Measurements from ENCODE around the gene PRUNE2. TPM values are rescaled to one million over a fixed set of nuclear protein-coding genes. Genes with fewer than 3 reads are reported as not detected.

PRUNE2 gene
- polyA plus RNA-seq, 1 of the 3 experiments (the other 2 are of a cell fraction) = 13.0 TPM

DNA sequence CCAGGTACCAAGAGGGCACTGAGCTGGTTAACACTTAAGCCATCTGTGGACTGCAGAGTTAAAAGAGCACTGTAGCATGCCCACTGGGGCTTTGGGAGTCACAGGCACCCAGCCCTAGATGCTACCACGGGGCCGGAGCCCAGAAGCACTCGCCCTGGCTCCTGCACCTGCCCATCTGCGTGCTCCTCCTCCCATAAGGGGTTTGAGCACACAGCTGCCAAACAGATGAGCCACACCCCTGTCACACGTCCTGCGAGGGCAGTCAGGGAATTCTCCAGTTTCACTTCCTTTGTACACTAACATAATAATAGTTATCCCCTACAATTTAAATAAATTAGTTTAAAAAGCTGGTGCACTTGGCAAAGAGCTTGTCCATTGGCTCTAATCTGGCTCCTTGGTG, 146.2 kb downstream of the PRUNE2 start:
- ChIA-PET POLR2A (no interaction called here), CTCF (interaction anchor here (1.2 kb wide), 1 partner anchor 11 kb away, joined by 3 read pairs; no protein-coding TSS in a partner anchor)
- Histone ChIP-seq H3K4me1 (ENCODE audit: control insufficient read depth in 1 of 2, insufficient read depth in 2 of 2, low read depth in 1 of 2, low read length in 1 of 2) (no peaks in the 10 kb centered on the region), H3F3A (replicated peaks; ENCODE audit: insufficient read depth) (no peaks in the 10 kb centered on the region), H3K4me2 (no peak overlapping the region), H3K9ac (no peak overlapping the region), H2AFZ (ENCODE audit: low read depth) (no peak overlapping the region), H4K20me1 (ENCODE audit: insufficient read depth) (no peaks in the 10 kb centered on the region), H3K4me3 (ENCODE audit: low read depth in 2 of 2, low read length in 1 of 2) (no peak overlapping the region), H3K9me2 (no peaks in the 10 kb centered on the region), H3K27ac (ENCODE audit: low read depth in 2 of 2, low read length in 1 of 2) (no peak overlapping the region), H3K79me2 (ENCODE audit: insufficient read depth) (no peaks in the 10 kb centered on the region), H3K36me3 (replicated peaks in 1 of 2; ENCODE audit: control insufficient read depth in 1 of 2, insufficient read depth in 2 of 2, low read length in 1 of 2) (no peaks in the 10 kb centered on the region), H3K9me3 (no peaks in the 10 kb centered on the region), H3K27me3 (ENCODE audit: insufficient read depth) (peaks cover 31% of the 10 kb centered on the region)
- 3% methylated on average over 6 of the region's 6 CpGs for WGBS (ENCODE audit: low lambda C conversion rate)
- TF ChIP-seq CHD2 (IDR thresholded peaks at IDR 0.05; ENCODE audit: low read length, partially characterized antibody) (no peak), FOSL2 (IDR thresholded peaks at IDR 0.05; ENCODE audit: borderline replicate concordance, low read depth) (no peak), YY1 (IDR thresholded peaks at IDR 0.05; ENCODE audit: low read depth) (no peak), TAF1 (IDR thresholded peaks at IDR 0.05; ENCODE audit: borderline replicate concordance, low read depth, low read length) (no peak), RAD21 (IDR thresholded peaks at IDR 0.05; ENCODE audit: low read length) (no peak), EZH2phosphoT487 (IDR thresholded peaks at IDR 0.05; ENCODE audit: borderline replicate concordance, low read depth) (no peak), SIN3A (IDR thresholded peaks at IDR 0.05; ENCODE audit: borderline replicate concordance, low read depth, low read length) (no peak), GABPA (IDR thresholded peaks at IDR 0.05; ENCODE audit: low read depth) (no peak), ELF1 (IDR thresholded peaks at IDR 0.05) (no peak), NRF1 (IDR thresholded peaks at IDR 0.05; ENCODE audit: low read depth, low read length) (no peak), MEF2A (IDR thresholded peaks at IDR 0.05; ENCODE audit: borderline replicate concordance, low read depth) (no peak), FOXM1 (IDR thresholded peaks at IDR 0.05; ENCODE audit: low read depth) (no peak)
- TF ChIP-seq, protein P1, sequence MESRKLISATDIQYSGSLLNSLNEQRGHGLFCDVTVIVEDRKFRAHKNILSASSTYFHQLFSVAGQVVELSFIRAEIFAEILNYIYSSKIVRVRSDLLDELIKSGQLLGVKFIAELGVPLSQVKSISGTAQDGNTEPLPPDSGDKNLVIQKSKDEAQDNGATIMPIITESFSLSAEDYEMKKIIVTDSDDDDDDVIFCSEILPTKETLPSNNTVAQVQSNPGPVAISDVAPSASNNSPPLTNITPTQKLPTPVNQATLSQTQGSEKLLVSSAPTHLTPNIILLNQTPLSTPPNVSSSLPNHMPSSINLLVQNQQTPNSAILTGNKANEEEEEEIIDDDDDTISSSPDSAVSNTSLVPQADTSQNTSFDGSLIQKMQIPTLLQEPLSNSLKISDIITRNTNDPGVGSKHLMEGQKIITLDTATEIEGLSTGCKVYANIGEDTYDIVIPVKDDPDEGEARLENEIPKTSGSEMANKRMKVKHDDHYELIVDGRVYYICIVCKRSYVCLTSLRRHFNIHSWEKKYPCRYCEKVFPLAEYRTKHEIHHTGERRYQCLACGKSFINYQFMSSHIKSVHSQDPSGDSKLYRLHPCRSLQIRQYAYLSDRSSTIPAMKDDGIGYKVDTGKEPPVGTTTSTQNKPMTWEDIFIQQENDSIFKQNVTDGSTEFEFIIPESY (IDR thresholded peaks at IDR 0.05; ENCODE audit: borderline replicate concordance, low read depth) = no peak
- TF ChIP-seq, protein P2, sequence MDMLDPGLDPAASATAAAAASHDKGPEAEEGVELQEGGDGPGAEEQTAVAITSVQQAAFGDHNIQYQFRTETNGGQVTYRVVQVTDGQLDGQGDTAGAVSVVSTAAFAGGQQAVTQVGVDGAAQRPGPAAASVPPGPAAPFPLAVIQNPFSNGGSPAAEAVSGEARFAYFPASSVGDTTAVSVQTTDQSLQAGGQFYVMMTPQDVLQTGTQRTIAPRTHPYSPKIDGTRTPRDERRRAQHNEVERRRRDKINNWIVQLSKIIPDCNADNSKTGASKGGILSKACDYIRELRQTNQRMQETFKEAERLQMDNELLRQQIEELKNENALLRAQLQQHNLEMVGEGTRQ (IDR thresholded peaks at IDR 0.05; ENCODE audit: borderline replicate concordance, low read depth, low read length) = no peak
- no peak for DNase-seq

DNA sequence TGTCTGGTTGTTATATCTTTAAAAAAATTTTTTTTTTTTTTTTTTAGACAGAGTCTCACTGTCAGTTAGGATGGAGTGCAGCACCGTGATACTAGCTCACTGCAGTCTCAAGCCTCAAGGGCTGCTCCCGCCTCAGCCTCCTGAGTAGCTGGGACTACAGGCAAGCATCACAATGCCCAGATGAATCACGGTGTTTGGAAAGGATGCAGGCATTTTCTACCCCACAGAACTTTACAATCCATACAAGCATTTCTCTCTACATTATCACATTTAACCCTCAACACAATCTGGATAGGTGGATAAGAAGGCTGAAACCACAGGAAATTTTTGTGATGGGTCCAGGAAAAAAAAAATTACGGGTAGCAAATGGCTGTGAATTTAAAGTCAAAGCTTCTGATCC, 147.4 kb downstream of the PRUNE2 start:
- no peaks in the 10 kb centered on the region for H3K36me3 ChIP-seq (replicated peaks in 1 of 2; ENCODE audit: control insufficient read depth in 1 of 2, insufficient read depth in 2 of 2, low read length in 1 of 2)
- TF ChIP-seq RCOR1 (IDR thresholded peaks at IDR 0.05; ENCODE audit: low read length) = no peak
- TF ChIP-seq FOXM1 (IDR thresholded peaks at IDR 0.05; ENCODE audit: low read depth) = no peak
- TF ChIP-seq, protein P3, sequence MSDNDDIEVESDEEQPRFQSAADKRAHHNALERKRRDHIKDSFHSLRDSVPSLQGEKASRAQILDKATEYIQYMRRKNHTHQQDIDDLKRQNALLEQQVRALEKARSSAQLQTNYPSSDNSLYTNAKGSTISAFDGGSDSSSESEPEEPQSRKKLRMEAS (IDR thresholded peaks at IDR 0.05; ENCODE audit: low read depth) = no peak
- TF ChIP-seq GATA2 (CRISPR knock-in tag; IDR thresholded peaks at IDR 0.05) = no peak
- no peak for TF ChIP-seq FOXJ3 (CRISPR knock-in tag; IDR thresholded peaks at IDR 0.05)
- peaks cover 34% of the 10 kb centered on the region for H3K27me3 ChIP-seq (ENCODE audit: insufficient read depth)
- no peak overlapping the region for H3K4me3 ChIP-seq (ENCODE audit: low read depth in 2 of 2, low read length in 1 of 2)
- POLR2A ChIA-PET = no interaction called here
- H3K9ac ChIP-seq = no peak overlapping the region
- 5% methylated on average over 4 of the region's 4 CpGs for WGBS (ENCODE audit: low lambda C conversion rate)
- no peak overlapping the region for H3K4me2 ChIP-seq
- H2AFZ ChIP-seq (ENCODE audit: low read depth) = no peak overlapping the region
- H3F3A ChIP-seq (replicated peaks; ENCODE audit: insufficient read depth) = no peaks in the 10 kb centered on the region
- H3K9me2 ChIP-seq = no peaks in the 10 kb centered on the region
- no peak for DNase-seq
- no peaks in the 10 kb centered on the region for H4K20me1 ChIP-seq (ENCODE audit: insufficient read depth)
- H3K79me2 ChIP-seq (ENCODE audit: insufficient read depth) = no peaks in the 10 kb centered on the region
- no peaks in the 10 kb centered on the region for H3K9me3 ChIP-seq
- H3K27ac ChIP-seq (ENCODE audit: low read depth in 2 of 2, low read length in 1 of 2) = no peak overlapping the region
- no peaks in the 10 kb centered on the region for H3K4me1 ChIP-seq (ENCODE audit: control insufficient read depth in 1 of 2, insufficient read depth in 2 of 2, low read depth in 1 of 2, low read length in 1 of 2)
- CTCF ChIA-PET = no interaction called here
